H9 (cell line): ENCODE data around the gene NAALADL1. TPM values are rescaled to one million over a fixed set of nuclear protein-coding genes. Genes with fewer than 3 reads are reported as not detected.

Source experiments
- DNase-seq: peaks from one replicate; pipeline ENCODE4 v3.0.0-alpha.2; 2017
- H2AFZ ChIP-seq: one replicate; pipeline ENCODE4 v1.6.1; 2013; ENCODE audit warnings: mild to moderate bottlenecking, low read length, control low read depth, moderate library complexity
- H2AK5ac ChIP-seq: 2 replicates; pipeline ENCODE4 v1.6.1; 2013; ENCODE audit warnings: low read length, control low read depth, mixed read lengths; ENCODE audit not compliant: insufficient read length
- H2BK120ac ChIP-seq: one replicate; pipeline ENCODE4 v1.6.1; 2013; ENCODE audit warnings: low read depth, mild to moderate bottlenecking, low read length, control low read depth, inconsistent platforms; ENCODE audit not compliant: poor library complexity, severe bottlenecking
- H2BK12ac ChIP-seq: 2 replicates; pipeline ENCODE4 v1.6.1; 2013; ENCODE audit warnings: low read length, control low read depth, mixed read lengths, low read depth; ENCODE audit not compliant: insufficient read length
- H2BK15ac ChIP-seq: 2 replicates; pipeline ENCODE4 v1.6.1; 2013; ENCODE audit warnings: low read depth, low read length, control low read depth
- H2BK20ac ChIP-seq: one replicate; pipeline ENCODE4 v1.6.1; 2013; ENCODE audit warnings: low read depth, mild to moderate bottlenecking, low read length, control low read depth, inconsistent platforms; ENCODE audit not compliant: poor library complexity, severe bottlenecking
- H2BK5ac ChIP-seq: 2 replicates; pipeline ENCODE4 v1.6.1; 2013; ENCODE audit warnings: low read length, control low read depth, mixed read lengths; ENCODE audit not compliant: insufficient read length
- H3K14ac ChIP-seq: 2 replicates; pipeline ENCODE4 v1.6.1; 2013; ENCODE audit warnings: low read length, control low read depth; ENCODE audit not compliant: insufficient read depth
- H3K18ac ChIP-seq: 2 replicates; pipeline ENCODE4 v1.6.1; 2013; ENCODE audit warnings: low read depth, mild to moderate bottlenecking, mixed read lengths, low read length, control low read depth; ENCODE audit not compliant: insufficient read length
- H3K23ac ChIP-seq: 2 replicates; pipeline ENCODE4 v1.6.1; 2013; ENCODE audit warnings: low read length, control low read depth, mixed read lengths, low read depth; ENCODE audit not compliant: insufficient read length
- H3K23me2 ChIP-seq: 2 replicates; pipeline ENCODE4 v1.6.1; 2013; ENCODE audit warnings: low read depth, mild to moderate bottlenecking, mixed read lengths, low read length, control low read depth; ENCODE audit not compliant: insufficient read length, poor library complexity, severe bottlenecking
- H3K27ac ChIP-seq: 2 replicates; pipeline ENCODE4 v1.5.1; 2013; ENCODE audit warnings: low read length, control low read depth, mixed read lengths, low read depth; ENCODE audit not compliant: insufficient read length
- H3K27me3 ChIP-seq: 2 replicates; pipeline ENCODE4 v1.6.1; 2013; ENCODE audit warnings: low read length, control low read depth, inconsistent platforms; ENCODE audit not compliant: insufficient read depth
- H3K4ac ChIP-seq: 2 replicates; pipeline ENCODE4 v1.6.1; 2013; ENCODE audit warnings: low read depth, mild to moderate bottlenecking, control low read depth, inconsistent platforms, low read length, moderate library complexity
- H3K4me1 ChIP-seq: 2 replicates; pipeline ENCODE4 v1.6.1; 2013; ENCODE audit warnings: low read length, control low read depth, inconsistent platforms; ENCODE audit not compliant: insufficient read depth
- H3K4me2 ChIP-seq: 2 replicates; pipeline ENCODE4 v1.6.1; 2013; ENCODE audit warnings: low read length, control low read depth, mixed read lengths; ENCODE audit not compliant: insufficient read length, insufficient read depth
- H3K56ac ChIP-seq: 2 replicates; pipeline ENCODE4 v1.6.1; 2013; ENCODE audit warnings: low read depth, mild to moderate bottlenecking, mixed read lengths, low read length, control low read depth; ENCODE audit not compliant: insufficient read length
- H3K79me1 ChIP-seq: 2 replicates; pipeline ENCODE4 v1.6.1; 2013; ENCODE audit warnings: low read depth, mild to moderate bottlenecking, moderate library complexity, low read length, control low read depth, inconsistent platforms; ENCODE audit not compliant: insufficient read depth, poor library complexity, severe bottlenecking
- H3K79me2 ChIP-seq: 2 replicates; pipeline ENCODE4 v1.6.1; 2013; ENCODE audit warnings: low read length, control low read depth, inconsistent platforms; ENCODE audit not compliant: insufficient read depth
- H3K9ac ChIP-seq: 2 replicates; pipeline ENCODE4 v1.6.1; 2013; ENCODE audit warnings: low read length, control low read depth, mixed read lengths; ENCODE audit not compliant: insufficient read length; ENCODE audit errors: extremely low read depth
- H3K9me3 ChIP-seq: one replicate; pipeline ENCODE4 v1.6.1; 2013; ENCODE audit warnings: low read depth, low read length, inconsistent platforms; ENCODE audit not compliant: control insufficient read depth
- H3T11ph ChIP-seq: one replicate; pipeline ENCODE4 v1.6.1; 2013; ENCODE audit warnings: mild to moderate bottlenecking, low read length, control low read depth, inconsistent platforms
- H4K20me1 ChIP-seq: one replicate; pipeline ENCODE4 v1.6.1; 2013; ENCODE audit not compliant: control insufficient read depth, insufficient read length, insufficient read depth
- H4K5ac ChIP-seq: 2 replicates; pipeline ENCODE4 v1.6.1; 2013; ENCODE audit warnings: low read depth, mild to moderate bottlenecking, mixed read lengths, low read length, control low read depth; ENCODE audit not compliant: insufficient read length
- H4K8ac ChIP-seq: replicated peaks from 2 replicates; pipeline ENCODE4 v1.6.1; 2013; ENCODE audit warnings: low read length, control low read depth, mixed read lengths, low read depth; ENCODE audit not compliant: insufficient read length
- H4K91ac ChIP-seq: 2 replicates; pipeline ENCODE4 v1.6.1; 2013; ENCODE audit warnings: low read depth, mild to moderate bottlenecking, moderate library complexity, mixed read lengths, low read length, control low read depth; ENCODE audit not compliant: insufficient read length
- H3K27ac Mint-ChIP-seq, 3 experiments: 2 replicates in 2 of 3; 3 replicates in 1 of 3; pipeline ENCODE4 v1.8.0; 2020 to 2021; ENCODE audit warnings: mixed read lengths in 3 of 3, mild to moderate bottlenecking in 1 of 3, moderate library complexity in 1 of 3
- H3K27me3 Mint-ChIP-seq: 2 replicates; pipeline ENCODE4 v1.8.0; 2021; ENCODE audit warnings: low read depth, mild to moderate bottlenecking, moderate library complexity, mixed read lengths
- H3K36me3 Mint-ChIP-seq, 3 experiments: 2 replicates in 2 of 3; 3 replicates in 1 of 3; pipeline ENCODE4 v1.8.0; 2020 to 2021; ENCODE audit warnings: low read depth in 3 of 3, mixed read lengths in 3 of 3; ENCODE audit not compliant: insufficient read depth in 1 of 3
- H3K4me1 Mint-ChIP-seq, 2 experiments: 2 replicates each; pipeline ENCODE4 v1.8.0; 2020; ENCODE audit warnings: mixed read lengths in 2 of 2
- H3K4me3 Mint-ChIP-seq, 2 experiments: 2 replicates in 1 of 2; 3 replicates in 1 of 2; pipeline ENCODE4 v1.8.0; 2020 to 2021; ENCODE audit warnings: mild to moderate bottlenecking in 2 of 2, mixed read lengths in 2 of 2, moderate library complexity in 1 of 2
- H3K9me3 Mint-ChIP-seq, 2 experiments: 2 replicates in 1 of 2; 3 replicates in 1 of 2; pipeline ENCODE4 v1.8.0; 2020; ENCODE audit warnings: mild to moderate bottlenecking in 2 of 2, mixed read lengths in 2 of 2, moderate library complexity in 1 of 2
- WGBS: extraction: QIAGEN DNeasy Blood & Tissue Kit; methylation state at CpG from one replicate; pipeline ENCODE4 v1.1.7; 2013; ENCODE audit warnings: missing lambda C conversion rate, low lambda C conversion rate, mixed read lengths; ENCODE audit not compliant: insufficient read length; ENCODE audit errors: extremely low coverage; 5-methylcytosine and 5-hydroxymethylcytosine counted together
- total RNA-seq: library from RNA; stranded (reverse); gene quantifications from 2 replicates; pipeline ENCODE4 v1.2.1, GENCODE V29; 2021
- TF ChIP-seq, protein P1 (sequence below): fragments of 200-600 bp; sonication (generic); conservative IDR thresholded peaks from 3 replicates; pipeline ENCODE4 v1.8.0; 2021; ENCODE audit warnings: antibody characterized with exemption, mild to moderate bottlenecking

Gene NAALADL1
- total RNA-seq, 1 experiment from 2014 or later: 1.0 TPM

DNA sequence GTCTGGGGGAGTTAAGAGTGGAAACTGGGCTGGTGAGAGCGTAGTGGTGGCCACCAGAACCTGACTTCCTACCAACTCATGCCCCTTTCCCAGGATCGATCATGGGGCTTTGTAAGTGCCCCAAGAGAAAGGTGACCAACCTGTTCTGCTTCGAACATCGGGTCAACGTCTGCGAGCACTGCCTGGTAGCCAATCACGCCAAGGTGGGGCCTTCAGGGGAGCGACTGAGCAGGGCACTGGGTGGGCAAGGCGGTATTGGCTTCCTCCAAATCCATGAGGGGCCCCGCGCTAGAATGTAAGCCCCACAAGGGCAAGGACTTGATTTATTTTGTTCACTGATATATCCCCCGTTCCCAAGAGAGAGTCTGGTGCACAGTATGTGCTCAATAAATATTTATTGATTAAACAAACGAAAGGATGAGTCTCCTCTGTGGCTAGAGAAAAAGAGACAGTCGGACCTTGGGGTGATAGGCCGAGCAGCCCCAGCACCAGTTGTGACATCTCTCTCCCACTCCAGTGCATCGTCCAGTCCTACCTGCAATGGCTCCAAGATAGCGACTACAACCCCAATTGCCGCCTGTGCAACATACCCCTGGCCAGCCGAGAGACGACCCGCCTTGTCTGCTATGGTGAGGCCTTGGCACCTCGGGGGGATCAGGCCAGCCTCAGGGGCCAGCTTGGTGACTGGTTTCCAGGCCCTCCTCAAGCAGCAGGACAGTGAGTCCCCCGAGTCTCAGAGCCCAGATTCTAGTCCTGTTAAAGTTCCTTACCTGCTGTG is 26.4 kb upstream of the NAALADL1 start:
- WGBS: no CpG with 5 or more reads among the region's 23 CpGs
- DNase-seq: no peak
- no peak overlapping the region for H2BK5ac ChIP-seq
- H3K79me1 ChIP-seq: peaks cover 3% of the 10 kb centered on the region
- no peaks in the 10 kb centered on the region for H3K4me1 ChIP-seq
- no peaks in the 10 kb centered on the region for H3K27me3 Mint-ChIP-seq
- H3K27ac Mint-ChIP-seq: peak overlapping the region; percentile 98 to 100 (median 99)
- no peak overlapping the region for H2BK12ac ChIP-seq
- no peaks in the 10 kb centered on the region for H3K27me3 ChIP-seq
- no peak overlapping the region for H3K56ac ChIP-seq
- peaks cover 23 to 68% (median 65%) of the 10 kb centered on the region in 3 experiments for H3K36me3 Mint-ChIP-seq
- H3K79me2 ChIP-seq: peaks cover 8% of the 10 kb centered on the region; the same call in 1 of the 2 replicates
- H3K23ac ChIP-seq: no peak overlapping the region
- no peak overlapping the region for H4K91ac ChIP-seq
- H2BK20ac ChIP-seq: no peak overlapping the region
- H3K4me1 Mint-ChIP-seq: peaks cover 14 to 16% of the 10 kb centered on the region in 2 experiments
- TF ChIP-seq, protein P1, sequence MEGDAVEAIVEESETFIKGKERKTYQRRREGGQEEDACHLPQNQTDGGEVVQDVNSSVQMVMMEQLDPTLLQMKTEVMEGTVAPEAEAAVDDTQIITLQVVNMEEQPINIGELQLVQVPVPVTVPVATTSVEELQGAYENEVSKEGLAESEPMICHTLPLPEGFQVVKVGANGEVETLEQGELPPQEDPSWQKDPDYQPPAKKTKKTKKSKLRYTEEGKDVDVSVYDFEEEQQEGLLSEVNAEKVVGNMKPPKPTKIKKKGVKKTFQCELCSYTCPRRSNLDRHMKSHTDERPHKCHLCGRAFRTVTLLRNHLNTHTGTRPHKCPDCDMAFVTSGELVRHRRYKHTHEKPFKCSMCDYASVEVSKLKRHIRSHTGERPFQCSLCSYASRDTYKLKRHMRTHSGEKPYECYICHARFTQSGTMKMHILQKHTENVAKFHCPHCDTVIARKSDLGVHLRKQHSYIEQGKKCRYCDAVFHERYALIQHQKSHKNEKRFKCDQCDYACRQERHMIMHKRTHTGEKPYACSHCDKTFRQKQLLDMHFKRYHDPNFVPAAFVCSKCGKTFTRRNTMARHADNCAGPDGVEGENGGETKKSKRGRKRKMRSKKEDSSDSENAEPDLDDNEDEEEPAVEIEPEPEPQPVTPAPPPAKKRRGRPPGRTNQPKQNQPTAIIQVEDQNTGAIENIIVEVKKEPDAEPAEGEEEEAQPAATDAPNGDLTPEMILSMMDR: no peak
- no peaks in the 10 kb centered on the region; a peak in 1 of 5 replicates for H3K9me3 Mint-ChIP-seq
- no peak overlapping the region for H3T11ph ChIP-seq
- peaks cover 3% of the 10 kb centered on the region for H4K20me1 ChIP-seq
- peaks cover 12% of the 10 kb centered on the region for H3K23me2 ChIP-seq
- H3K14ac ChIP-seq: peak overlapping the region; percentile 85
- H3K9ac ChIP-seq: peak overlapping the region; percentile 93
- no peak overlapping the region for H2AFZ ChIP-seq
- no peaks in the 10 kb centered on the region for H3K9me3 ChIP-seq
- peak overlapping the region; percentile 79 for H3K27ac ChIP-seq
- H3K18ac ChIP-seq: peak overlapping the region; percentile 69
- H3K4me3 Mint-ChIP-seq: peak overlapping the region; percentile 97 to 99
- H2BK120ac ChIP-seq: no peak overlapping the region
- no peak overlapping the region for H2BK15ac ChIP-seq
- peak overlapping the region; percentile 79 for H3K4me2 ChIP-seq
- H4K8ac ChIP-seq: no peak overlapping the region
- H4K5ac ChIP-seq: no peak overlapping the region
- H2AK5ac ChIP-seq: no peak overlapping the region
- H3K4ac ChIP-seq: no peak overlapping the region
